Mesothelial cell of epicardium (in vitro differentiated cells): Measurements from ENCODE around the gene PLXNA2. TPM values are rescaled to one million over a fixed set of nuclear protein-coding genes. Genes with fewer than 3 reads are reported as not detected.

Source experiments
- DNase-seq, 2 experiments: peaks; one replicate each; pipeline ENCODE4 v3.0.0; 2021; ENCODE audit warnings: low spot score in 2 of 2; ENCODE audit not compliant: unreplicated experiment in 2 of 2
- H3K27ac Mint-ChIP-seq: 2 replicates; pipeline ENCODE4 v1.8.0; 2021; ENCODE audit warnings: mixed read lengths
- H3K27me3 Mint-ChIP-seq: 2 replicates; pipeline ENCODE4 v1.8.0; 2021; ENCODE audit warnings: low read depth, mixed read lengths
- H3K36me3 Mint-ChIP-seq: 2 replicates; pipeline ENCODE4 v1.8.0; 2021; ENCODE audit warnings: mixed read lengths
- H3K4me1 Mint-ChIP-seq: 2 replicates; pipeline ENCODE4 v1.8.0; 2021; ENCODE audit warnings: mixed read lengths
- H3K4me3 Mint-ChIP-seq: 2 replicates; pipeline ENCODE4 v1.8.0; 2021; ENCODE audit warnings: mild to moderate bottlenecking, moderate library complexity, mixed read lengths
- H3K9me3 Mint-ChIP-seq: 2 replicates; pipeline ENCODE4 v1.8.0; 2021; ENCODE audit warnings: mixed read lengths
- total RNA-seq: library from RNA; stranded (reverse); gene quantifications from 3 replicates; pipeline ENCODE4 v1.2.1, GENCODE V29; 2021
- TF ChIP-seq, protein P1 (sequence below): fragments of 200-600 bp; sonication (generic); IDR thresholded peaks from one replicate; pipeline ENCODE4 v1.5.0; 2021; ENCODE audit warnings: antibody characterized with exemption; ENCODE audit not compliant: unreplicated experiment

PLXNA2 gene
- total RNA-seq, 1 donor from 2014 or later, result 14.7 TPM

DNA sequence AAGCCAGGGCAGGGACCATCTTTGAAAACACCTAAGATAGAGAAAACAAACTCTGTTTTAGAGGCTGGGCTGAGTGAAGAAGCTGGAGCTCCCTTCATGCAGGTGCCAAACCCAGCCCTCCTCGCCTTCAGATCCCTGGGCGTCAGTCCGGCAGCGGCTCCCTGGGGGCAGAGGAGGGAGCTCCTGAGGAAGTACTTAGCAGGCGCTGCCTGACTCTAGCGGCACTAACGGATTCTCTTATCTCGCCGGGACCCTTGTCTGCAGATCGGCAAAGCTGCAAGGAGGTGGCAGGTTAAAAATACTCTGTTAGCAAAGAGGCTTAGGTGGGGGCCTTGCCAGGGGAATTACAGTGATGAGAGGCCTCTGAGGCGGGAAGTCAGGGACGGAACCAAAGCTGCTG is 79.6 kb downstream of the PLXNA2 start:
- DNase-seq, result no peak
- H3K4me3 Mint-ChIP-seq, result no peak overlapping the region
- no peaks in the 10 kb centered on the region for H3K9me3 Mint-ChIP-seq
- no peak overlapping the region for H3K27ac Mint-ChIP-seq
- no peaks in the 10 kb centered on the region for H3K27me3 Mint-ChIP-seq
- peaks cover 67% of the 10 kb centered on the region for H3K4me1 Mint-ChIP-seq
- no peaks in the 10 kb centered on the region for H3K36me3 Mint-ChIP-seq
- TF ChIP-seq, protein P1, sequence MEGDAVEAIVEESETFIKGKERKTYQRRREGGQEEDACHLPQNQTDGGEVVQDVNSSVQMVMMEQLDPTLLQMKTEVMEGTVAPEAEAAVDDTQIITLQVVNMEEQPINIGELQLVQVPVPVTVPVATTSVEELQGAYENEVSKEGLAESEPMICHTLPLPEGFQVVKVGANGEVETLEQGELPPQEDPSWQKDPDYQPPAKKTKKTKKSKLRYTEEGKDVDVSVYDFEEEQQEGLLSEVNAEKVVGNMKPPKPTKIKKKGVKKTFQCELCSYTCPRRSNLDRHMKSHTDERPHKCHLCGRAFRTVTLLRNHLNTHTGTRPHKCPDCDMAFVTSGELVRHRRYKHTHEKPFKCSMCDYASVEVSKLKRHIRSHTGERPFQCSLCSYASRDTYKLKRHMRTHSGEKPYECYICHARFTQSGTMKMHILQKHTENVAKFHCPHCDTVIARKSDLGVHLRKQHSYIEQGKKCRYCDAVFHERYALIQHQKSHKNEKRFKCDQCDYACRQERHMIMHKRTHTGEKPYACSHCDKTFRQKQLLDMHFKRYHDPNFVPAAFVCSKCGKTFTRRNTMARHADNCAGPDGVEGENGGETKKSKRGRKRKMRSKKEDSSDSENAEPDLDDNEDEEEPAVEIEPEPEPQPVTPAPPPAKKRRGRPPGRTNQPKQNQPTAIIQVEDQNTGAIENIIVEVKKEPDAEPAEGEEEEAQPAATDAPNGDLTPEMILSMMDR, result no peak

DNA sequence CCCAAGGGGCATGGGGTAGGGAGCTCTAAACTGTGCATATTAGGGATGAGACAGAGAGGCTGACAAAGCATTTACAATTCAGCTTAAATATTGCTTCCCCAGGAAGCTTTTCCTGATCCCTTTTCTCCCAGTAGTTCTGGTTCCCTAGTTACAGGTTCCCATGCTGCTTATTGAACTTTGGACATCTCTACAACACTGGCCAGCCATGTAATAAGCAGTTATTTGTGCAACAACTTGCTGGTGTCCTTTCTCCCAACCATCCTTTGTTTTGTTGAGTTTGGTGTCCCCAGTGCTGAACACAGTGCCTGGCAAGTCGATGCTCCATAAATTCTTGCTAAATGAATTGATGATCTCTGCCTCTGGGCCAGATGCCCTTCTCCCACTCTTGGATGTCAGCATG is 80.6 kb downstream of the PLXNA2 start:
- H3K36me3 Mint-ChIP-seq, result no peaks in the 10 kb centered on the region
- no peak for DNase-seq
- peaks cover 78% of the 10 kb centered on the region for H3K4me1 Mint-ChIP-seq

DNA sequence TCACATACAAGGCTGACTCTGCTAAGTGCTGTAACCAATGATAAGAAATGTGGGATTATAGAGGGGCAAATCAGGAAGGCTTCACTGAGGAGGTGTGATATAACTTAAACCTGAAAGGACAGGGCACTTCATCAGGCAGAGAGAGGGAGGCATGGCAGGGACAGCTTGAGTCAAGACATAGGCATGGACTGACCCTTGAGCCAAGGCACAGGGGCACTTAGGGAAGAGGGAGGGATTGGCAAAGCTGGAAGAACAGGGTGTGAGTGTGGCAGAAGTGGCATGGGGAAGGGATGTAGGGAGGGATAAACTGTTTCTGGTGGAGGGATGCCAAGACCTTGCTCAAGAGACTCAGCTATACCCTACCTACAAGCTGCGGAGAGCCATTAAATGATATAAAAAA is 81.3 kb downstream of the PLXNA2 start:
- Mint-ChIP-seq H3K27me3 (peaks cover 2% of the 10 kb centered on the region), H3K4me1 (peaks cover 84% of the 10 kb centered on the region), H3K9me3 (no peaks in the 10 kb centered on the region), H3K27ac (no peak overlapping the region), H3K36me3 (no peaks in the 10 kb centered on the region), H3K4me3 (no peak overlapping the region)
- DNase-seq, result no peak
- TF ChIP-seq, protein P1, result no peak

More for the DNA sequence above, 80.6 kb downstream of the PLXNA2 start:
- no peak overlapping the region for H3K4me3 Mint-ChIP-seq
- H3K27me3 Mint-ChIP-seq, result no peaks in the 10 kb centered on the region
- no peaks in the 10 kb centered on the region for H3K9me3 Mint-ChIP-seq
- no peak overlapping the region for H3K27ac Mint-ChIP-seq
- TF ChIP-seq, protein P1, result no peak

DNA sequence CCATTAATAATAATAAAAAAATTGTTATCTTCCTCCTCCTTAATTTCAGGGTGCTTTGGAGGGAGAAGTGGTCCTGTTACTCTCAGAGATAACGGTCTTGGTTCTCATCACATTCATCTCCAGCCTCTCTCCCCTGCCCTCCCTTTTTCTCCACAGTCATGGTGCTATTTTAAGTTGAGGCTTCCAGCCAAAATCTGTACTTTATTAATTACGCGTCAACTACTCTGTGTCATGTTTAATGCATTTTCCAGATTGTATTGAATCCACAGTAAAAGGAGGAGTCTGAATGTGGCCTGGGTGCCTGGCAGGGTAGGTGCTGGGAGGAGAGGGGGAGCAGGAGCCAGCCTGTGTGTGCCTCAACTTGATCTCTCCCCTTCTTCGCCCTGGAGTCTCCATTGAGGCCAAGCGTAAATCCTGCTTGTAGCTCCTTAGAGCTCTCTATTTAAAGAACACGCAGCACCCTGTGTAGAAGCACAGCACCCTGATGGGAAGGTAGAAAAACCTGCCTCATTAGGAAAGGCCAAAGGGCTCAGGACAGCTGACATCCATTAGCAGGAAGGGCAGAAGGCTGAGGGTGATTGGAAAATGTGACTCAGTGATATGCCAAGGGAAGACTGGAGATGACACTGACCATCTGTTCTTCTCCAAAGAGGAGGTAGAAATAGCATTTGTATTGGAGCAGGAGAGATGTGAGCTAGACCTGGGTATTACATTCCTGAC is 82.4 kb downstream of the PLXNA2 start:
- Mint-ChIP-seq H3K4me1 (peaks cover 87% of the 10 kb centered on the region), H3K27me3 (peaks cover 2% of the 10 kb centered on the region)

DNA sequence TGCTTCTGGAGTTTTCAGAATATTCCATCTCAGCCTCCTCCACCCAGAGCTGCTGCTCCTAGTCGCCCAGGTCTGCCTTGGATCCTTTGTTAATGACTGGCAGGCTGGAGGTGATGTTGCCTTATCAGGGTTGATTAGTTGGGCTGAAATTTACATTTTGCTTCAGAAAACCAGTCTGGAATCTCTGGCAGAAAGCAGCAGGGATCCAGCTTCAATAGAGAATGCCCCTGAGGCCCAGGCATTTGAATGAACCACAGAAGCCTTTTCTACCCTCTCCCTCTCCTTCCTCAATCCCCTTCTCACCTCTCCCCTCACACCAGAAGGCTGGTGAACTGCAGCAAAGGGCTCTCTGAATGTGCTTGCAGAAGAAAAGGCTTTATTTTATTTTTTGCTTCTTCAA is 83.2 kb downstream of the PLXNA2 start:
- TF ChIP-seq, protein P1, result no peak
- peak overlapping the region; percentile 75 for H3K27ac Mint-ChIP-seq
- H3K36me3 Mint-ChIP-seq, result no peaks in the 10 kb centered on the region
- no peak for DNase-seq
- peaks cover 83% of the 10 kb centered on the region for H3K4me1 Mint-ChIP-seq
- H3K9me3 Mint-ChIP-seq, result no peaks in the 10 kb centered on the region
- H3K27me3 Mint-ChIP-seq, result peaks cover 2% of the 10 kb centered on the region
- H3K4me3 Mint-ChIP-seq, result no peak overlapping the region

More for the DNA sequence above, 82.4 kb downstream of the PLXNA2 start:
- no peaks in the 10 kb centered on the region for H3K36me3 Mint-ChIP-seq
- TF ChIP-seq, protein P1, result no peak
- DNase-seq, result no peak
- no peaks in the 10 kb centered on the region for H3K9me3 Mint-ChIP-seq
- no peak overlapping the region for H3K4me3 Mint-ChIP-seq
- H3K27ac Mint-ChIP-seq, result peak overlapping the region; percentile 35
